Activated T-cell treated with anti-CD3 and anti-CD28 coated beads, Interleukin-2, amount 50 U/mL, for 48 hours (primary cell): ENCODE measurements around the gene ABCC12.

Experiments
- DNase-seq, 2 experiments: peaks; one replicate each; pipeline ENCODE4 v3.0.0-alpha.2; 2020

Gene ABCC12

GRCh38 chr16:48165961-48166578 is 10.3 kb upstream of the ABCC12 start:
- DNase-seq, result no peak

- DNase-seq, result peak; percentile 81 to 84
Observed at GRCh38 chr16:48164907-48165715, 9.3 kb upstream of the ABCC12 start.

GRCh38 chr16:48162839-48163410 is 7.1 kb upstream of the ABCC12 start:
- DNase-seq, result no peak

- no peak for DNase-seq
Observed at GRCh38 chr16:48161906-48162305, 6.1 kb upstream of the ABCC12 start.

- no peak for DNase-seq
Observed at GRCh38 chr16:48160575-48160974, 4.8 kb upstream of the ABCC12 start.

- DNase-seq, result peak; percentile 55 to 59
Observed at GRCh38 chr16:48158296-48158695, 2.5 kb upstream of the ABCC12 start.

- peak; percentile 26 to 34 for DNase-seq
Observed at GRCh38 chr16:48157794-48158193, 2.0 kb upstream of the ABCC12 start.

- DNase-seq, result no peak
Observed at GRCh38 chr16:48157302-48157701, 1.5 kb upstream of the ABCC12 start.

GRCh38 chr16:48156790-48157209 is 1.0 kb upstream of the ABCC12 start:
- peak; percentile 90 to 92 for DNase-seq

GRCh38 chr16:48153774-48154173 is 2.0 kb downstream of the ABCC12 start:
- no peak for DNase-seq

- DNase-seq, result no peak
Observed at GRCh38 chr16:48152226-48152625, 3.6 kb downstream of the ABCC12 start.

- DNase-seq, result no peak
Observed at GRCh38 chr16:48150707-48151106, 5.1 kb downstream of the ABCC12 start.

GRCh38 chr16:48146710-48147109 is 9.1 kb downstream of the ABCC12 start:
- DNase-seq, result no peak

GRCh38 chr16:48146131-48146530 is 9.7 kb downstream of the ABCC12 start:
- DNase-seq, result no peak

GRCh38 chr16:48143812-48144368 is 11.9 kb downstream of the ABCC12 start:
- DNase-seq, result no peak

GRCh38 chr16:48140821-48141220 is 15.0 kb downstream of the ABCC12 start:
- DNase-seq, result no peak

- no peak for DNase-seq
Observed at GRCh38 chr16:48139517-48139916, 16.3 kb downstream of the ABCC12 start.

GRCh38 chr16:48138543-48138942 is 17.2 kb downstream of the ABCC12 start:
- no peak for DNase-seq

- no peak for DNase-seq
Observed at GRCh38 chr16:48137822-48138221, 18.0 kb downstream of the ABCC12 start.

- DNase-seq, result no peak
Observed at GRCh38 chr16:48136547-48137360, 19.0 kb downstream of the ABCC12 start.

GRCh38 chr16:48133455-48134211 is 22.2 kb downstream of the ABCC12 start:
- no peak for DNase-seq

GRCh38 chr16:48132696-48133095 is 23.1 kb downstream of the ABCC12 start:
- DNase-seq, result no peak
